ENCODE measurements around the gene CASP7. TPM values are rescaled to one million over a fixed set of nuclear protein-coding genes. Genes with fewer than 3 reads are reported as not detected.

The CASP7 gene
- total RNA-seq, 4 donors from 2014 or later: 5.3 to 23.9 (median 8.9) TPM

DNA sequence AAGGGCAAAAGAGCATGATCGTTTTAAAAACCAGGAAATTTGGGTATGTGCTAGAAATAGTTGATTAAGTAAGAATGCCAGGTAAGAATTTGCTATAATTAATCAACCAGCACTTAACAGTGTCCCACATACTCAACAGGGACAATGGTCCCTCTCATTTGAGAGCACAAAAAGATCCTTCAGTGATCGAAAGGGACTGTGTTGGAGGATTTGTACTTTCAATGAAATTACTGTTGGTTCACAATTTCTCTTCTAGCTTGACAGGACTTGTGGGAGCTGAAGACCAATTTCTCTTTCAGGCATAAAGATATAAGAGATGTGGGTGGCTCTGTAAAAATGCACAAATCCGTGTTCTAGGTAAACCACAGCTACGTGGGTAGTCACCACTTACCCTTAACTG lies 59.3 kb downstream of the CASP7 start:
- in situ Hi-C loops (cut with MboI; ENCODE audit: low sequenced_read_pairs in 4 of 4): no loop called here
- H3K36me3 ChIP-seq: no peaks in the 10 kb centered on the region
- no peak for ATAC-seq

DNA sequence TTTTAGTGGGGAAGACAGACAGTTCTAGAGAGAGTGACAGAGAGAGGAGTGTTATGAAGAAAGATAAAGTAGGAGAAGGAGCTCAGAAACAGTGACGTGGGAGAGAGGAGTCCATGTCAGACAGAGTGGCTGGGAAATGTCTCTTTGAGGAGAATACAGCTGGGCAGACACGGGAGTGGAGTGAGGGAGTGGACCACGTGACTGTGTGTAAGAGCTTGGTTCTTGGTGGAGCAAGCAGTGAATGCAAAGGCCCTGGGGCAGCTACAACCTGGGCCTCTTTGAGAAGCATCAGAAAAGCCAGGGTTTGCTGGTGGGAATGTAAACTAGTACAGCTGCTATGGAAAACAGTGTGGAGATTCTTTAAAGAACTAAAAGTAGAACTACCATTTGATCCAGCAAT lies 59.9 kb downstream of the CASP7 start:
- in situ Hi-C loops (cut with MboI; ENCODE audit: low sequenced_read_pairs in 4 of 4) (no loop called here), intact Hi-C loops (cut with DNase I; ENCODE audit: low total_unique reads) (no loop called here)
- ATAC-seq (no peak), DNase-seq (no peak)
- H3K4me3 ChIP-seq: no peak overlapping the region
- no peak overlapping the region for H3K27ac ChIP-seq
- no peaks in the 10 kb centered on the region for H3K27me3 ChIP-seq
- no peaks in the 10 kb centered on the region for H3K4me1 ChIP-seq
- no peaks in the 10 kb centered on the region for H3K36me3 ChIP-seq
- no peaks in the 10 kb centered on the region for H3K9me3 ChIP-seq
- TF ChIP-seq, protein P1, sequence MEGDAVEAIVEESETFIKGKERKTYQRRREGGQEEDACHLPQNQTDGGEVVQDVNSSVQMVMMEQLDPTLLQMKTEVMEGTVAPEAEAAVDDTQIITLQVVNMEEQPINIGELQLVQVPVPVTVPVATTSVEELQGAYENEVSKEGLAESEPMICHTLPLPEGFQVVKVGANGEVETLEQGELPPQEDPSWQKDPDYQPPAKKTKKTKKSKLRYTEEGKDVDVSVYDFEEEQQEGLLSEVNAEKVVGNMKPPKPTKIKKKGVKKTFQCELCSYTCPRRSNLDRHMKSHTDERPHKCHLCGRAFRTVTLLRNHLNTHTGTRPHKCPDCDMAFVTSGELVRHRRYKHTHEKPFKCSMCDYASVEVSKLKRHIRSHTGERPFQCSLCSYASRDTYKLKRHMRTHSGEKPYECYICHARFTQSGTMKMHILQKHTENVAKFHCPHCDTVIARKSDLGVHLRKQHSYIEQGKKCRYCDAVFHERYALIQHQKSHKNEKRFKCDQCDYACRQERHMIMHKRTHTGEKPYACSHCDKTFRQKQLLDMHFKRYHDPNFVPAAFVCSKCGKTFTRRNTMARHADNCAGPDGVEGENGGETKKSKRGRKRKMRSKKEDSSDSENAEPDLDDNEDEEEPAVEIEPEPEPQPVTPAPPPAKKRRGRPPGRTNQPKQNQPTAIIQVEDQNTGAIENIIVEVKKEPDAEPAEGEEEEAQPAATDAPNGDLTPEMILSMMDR (IDR thresholded peaks at IDR 0.05 in 4 of 5, conservative IDR thresholded peaks at IDR 0.05 in 1 of 5): no peak
- TF ChIP-seq POLR2A (IDR thresholded peaks at IDR 0.05): no peak

More for the DNA sequence above, 59.3 kb downstream of the CASP7 start:
- no peaks in the 10 kb centered on the region for H3K9me3 ChIP-seq
- no peak overlapping the region for H3K4me3 ChIP-seq
- no peaks in the 10 kb centered on the region for H3K27me3 ChIP-seq
- intact Hi-C loops (cut with DNase I; ENCODE audit: low total_unique reads): no loop called here
- H3K4me1 ChIP-seq: no peaks in the 10 kb centered on the region
- no peak for DNase-seq
- no peak overlapping the region for H3K27ac ChIP-seq
- no peak for TF ChIP-seq POLR2A (IDR thresholded peaks at IDR 0.05)
- TF ChIP-seq, protein P1 (IDR thresholded peaks at IDR 0.05 in 4 of 5, conservative IDR thresholded peaks at IDR 0.05 in 1 of 5): no peak

DNA sequence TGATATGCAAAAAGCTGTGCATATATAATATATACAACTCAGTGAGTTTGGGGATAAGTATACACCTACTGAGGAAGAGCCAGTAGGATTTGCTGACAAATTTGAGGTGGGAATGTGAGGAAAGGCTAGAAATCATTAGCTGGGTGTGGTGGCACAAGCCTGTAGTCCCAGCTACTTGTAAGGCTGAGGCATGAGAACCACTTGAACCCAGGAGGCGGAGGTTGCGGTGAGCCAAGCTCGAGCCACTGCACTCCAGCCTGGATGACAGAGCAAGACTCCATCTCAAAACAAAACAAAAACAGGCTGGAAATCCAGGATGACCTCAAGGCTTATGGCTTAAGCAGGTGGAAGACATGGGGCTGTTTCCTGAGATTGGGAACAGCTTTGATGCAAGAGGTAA lies 61.1 kb downstream of the CASP7 start:
- DNase-seq (no peak), ATAC-seq (no peak)
- intact Hi-C loops (cut with DNase I; ENCODE audit: low total_unique reads): no loop called here
- TF ChIP-seq, protein P1 (IDR thresholded peaks at IDR 0.05 in 4 of 5, conservative IDR thresholded peaks at IDR 0.05 in 1 of 5): no peak
- TF ChIP-seq POLR2A (IDR thresholded peaks at IDR 0.05): no peak
- no peaks in the 10 kb centered on the region for H3K27me3 ChIP-seq
- in situ Hi-C loops (cut with MboI; ENCODE audit: low sequenced_read_pairs in 4 of 4): no loop called here
- no peak overlapping the region for H3K27ac ChIP-seq
- H3K9me3 ChIP-seq: no peaks in the 10 kb centered on the region
- no peaks in the 10 kb centered on the region for H3K36me3 ChIP-seq
- no peak overlapping the region for H3K4me3 ChIP-seq
- H3K4me1 ChIP-seq: no peaks in the 10 kb centered on the region

DNA sequence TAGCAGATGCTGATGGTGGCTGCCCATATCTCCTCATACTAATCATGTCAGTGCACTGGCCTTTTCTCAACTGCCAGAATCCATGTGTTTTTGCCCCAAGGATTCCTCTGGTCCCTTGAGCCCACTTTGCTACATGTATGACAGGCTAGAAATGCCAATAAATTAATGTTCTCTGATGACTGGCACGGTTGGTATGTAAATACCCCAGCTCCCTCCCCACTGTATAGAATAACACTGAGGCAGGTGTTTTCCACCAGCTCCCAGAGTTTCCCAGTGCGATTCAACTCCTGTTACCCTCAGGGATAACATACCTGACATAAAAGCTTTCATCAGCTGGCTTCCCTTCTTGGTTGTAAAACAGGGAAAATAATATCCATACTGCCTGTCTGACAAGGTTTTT lies 62.8 kb downstream of the CASP7 start:
- no peaks in the 10 kb centered on the region for H3K27me3 ChIP-seq
- no peak overlapping the region for H3K4me3 ChIP-seq
- no peaks in the 10 kb centered on the region for H3K9me3 ChIP-seq
- no peaks in the 10 kb centered on the region for H3K4me1 ChIP-seq
- no peak for DNase-seq
- ATAC-seq: no peak
- in situ Hi-C loops (cut with MboI; ENCODE audit: low sequenced_read_pairs in 4 of 4): no loop called here
- no peaks in the 10 kb centered on the region for H3K36me3 ChIP-seq
- TF ChIP-seq, protein P1 (IDR thresholded peaks at IDR 0.05 in 4 of 5, conservative IDR thresholded peaks at IDR 0.05 in 1 of 5): no peak
- no peak for TF ChIP-seq POLR2A (IDR thresholded peaks at IDR 0.05)
- H3K27ac ChIP-seq: no peak overlapping the region
- intact Hi-C loops (cut with DNase I; ENCODE audit: low total_unique reads): no loop called here

DNA sequence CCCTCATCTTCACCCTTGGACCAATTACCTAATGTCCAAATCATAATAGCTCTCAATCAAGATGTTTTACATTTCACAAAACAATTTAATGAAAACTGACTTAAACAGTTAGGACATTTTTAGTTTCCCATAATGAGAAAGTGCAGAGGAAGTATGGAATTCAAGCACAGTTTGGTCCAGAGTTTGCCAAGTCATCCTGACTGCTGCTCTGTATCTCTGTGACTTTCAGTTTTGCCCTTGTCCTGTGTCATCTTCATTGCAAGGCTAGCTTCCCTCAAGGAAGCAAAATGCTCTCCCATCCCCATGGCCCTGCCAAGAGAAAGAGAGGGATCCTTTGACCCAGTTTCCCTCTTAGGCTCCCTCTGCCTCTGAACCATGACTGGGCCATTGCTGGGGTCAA lies 63.9 kb downstream of the CASP7 start:
- Histone ChIP-seq H3K4me3 (no peak overlapping the region), H3K4me1 (no peaks in the 10 kb centered on the region), H3K9me3 (no peaks in the 10 kb centered on the region), H3K27ac (no peak overlapping the region), H3K36me3 (no peaks in the 10 kb centered on the region), H3K27me3 (no peaks in the 10 kb centered on the region)
- in situ Hi-C loops (cut with MboI; ENCODE audit: low sequenced_read_pairs in 4 of 4) (no loop called here), intact Hi-C loops (cut with DNase I; ENCODE audit: low total_unique reads) (no loop called here)
- DNase-seq (no peak), ATAC-seq (no peak)
- no peak for TF ChIP-seq POLR2A (IDR thresholded peaks at IDR 0.05)
- TF ChIP-seq, protein P1 (IDR thresholded peaks at IDR 0.05 in 4 of 5, conservative IDR thresholded peaks at IDR 0.05 in 1 of 5): no peak

Measured in gastrocnemius medialis (tissue), 4 donors.